AG04450 (cell line): ENCODE data around the gene ENKUR. TPM values are rescaled to one million over a fixed set of nuclear protein-coding genes. Genes with fewer than 3 reads are reported as not detected.

Source experiments
- CTCF ChIA-PET: fragments of 300-600, 350-600 bp; formaldehyde crosslinking; extraction: SDS; loops from one replicate; lab custom pipeline; 2022; ENCODE audit warnings: antibody characterized with exemption, inconsistent platforms; lab: Charles Lee
- POLR2A ChIA-PET: fragments of 350-600 bp; formaldehyde crosslinking; extraction: SDS; loops from one replicate; lab custom pipeline; 2021; ENCODE audit warnings: antibody characterized with exemption, inconsistent platforms; lab: Yijun Ruan, JAX
- DNase-seq: peaks from one replicate; pipeline ENCODE4 v3.0.0-alpha.2; 2011; ENCODE audit warnings: low read depth, low spot score
- H3K27ac ChIP-seq: one replicate; pipeline ENCODE4 v1.5.1; 2012; ENCODE audit warnings: low read depth, low read length, control low read depth
- H3K27me3 ChIP-seq: one replicate; pipeline ENCODE4 v1.6.0; 2012; ENCODE audit warnings: low read length; ENCODE audit not compliant: control insufficient read depth, insufficient read depth
- H3K4me3 ChIP-seq: 2 replicates; pipeline ENCODE4 v1.5.1; 2011; ENCODE audit warnings: mild to moderate bottlenecking, low read depth, low read length, control low read depth
- H3K9me3 ChIP-seq: 2 replicates; pipeline ENCODE4 v1.5.1; 2012; ENCODE audit warnings: low read length; ENCODE audit not compliant: control insufficient read depth, insufficient read depth
- CTCF ChIP-seq: IDR thresholded peaks from 2 replicates; pipeline ENCODE4 v1.5.1; 2011; ENCODE audit warnings: low read depth, low read length, control low read depth, inconsistent platforms
- polyA plus RNA-seq: library from polyadenylated mRNA; depleted of rRNA; stranded (reverse); fragments of >200 nt; gene quantifications from 2 replicates; pipeline ENCODE4 v1.2.3, GENCODE V29; 2011

The ENKUR gene
- polyA plus RNA-seq, 1 experiment, result 0.11 TPM

GRCh38 chr10:24968349-24968748 lies 47.6 kb downstream of the ENKUR start:
- CTCF ChIA-PET, result no interaction called here
- POLR2A ChIA-PET, result no interaction called here
- no peak for TF ChIP-seq CTCF
- no peaks in the 10 kb centered on the region for H3K9me3 ChIP-seq
- H3K27ac ChIP-seq, result no peak overlapping the region
- no peak for DNase-seq
- no peak overlapping the region for H3K4me3 ChIP-seq
- no peaks in the 10 kb centered on the region for H3K27me3 ChIP-seq

- Histone ChIP-seq H3K27ac (no peak overlapping the region), H3K9me3 (no peaks in the 10 kb centered on the region), H3K4me3 (no peak overlapping the region), H3K27me3 (no peaks in the 10 kb centered on the region)
- ChIA-PET CTCF (no interaction called here), POLR2A (no interaction called here)
- no peak for DNase-seq
- no peak for TF ChIP-seq CTCF
Observed at GRCh38 chr10:24966962-24967481, 48.9 kb downstream of the ENKUR start.

GRCh38 chr10:24965051-24965450 lies 50.9 kb downstream of the ENKUR start:
- no peak overlapping the region for H3K4me3 ChIP-seq
- POLR2A ChIA-PET, result no interaction called here
- CTCF ChIA-PET, result no interaction called here
- no peak for TF ChIP-seq CTCF
- DNase-seq, result no peak
- no peaks in the 10 kb centered on the region for H3K27me3 ChIP-seq
- no peak overlapping the region for H3K27ac ChIP-seq
- no peaks in the 10 kb centered on the region for H3K9me3 ChIP-seq

GRCh38 chr10:24963521-24964041 lies 52.4 kb downstream of the ENKUR start:
- POLR2A ChIA-PET, result no interaction called here
- Histone ChIP-seq H3K9me3 (no peaks in the 10 kb centered on the region), H3K27me3 (no peaks in the 10 kb centered on the region), H3K4me3 (no peak overlapping the region), H3K27ac (no peak overlapping the region)
- CTCF ChIA-PET, result interaction anchor here (0.6 kb wide), 1 partner anchor 346 kb away, joined by 3 read pairs; no protein-coding TSS in a partner anchor
- no peak for TF ChIP-seq CTCF
- DNase-seq, result no peak

GRCh38 chr10:24962995-24963394 lies 53.0 kb downstream of the ENKUR start:
- no peak for DNase-seq
- H3K9me3 ChIP-seq, result no peaks in the 10 kb centered on the region
- no peak overlapping the region for H3K4me3 ChIP-seq
- H3K27ac ChIP-seq, result no peak overlapping the region
- H3K27me3 ChIP-seq, result no peaks in the 10 kb centered on the region
- ChIA-PET CTCF (interaction anchor here (1.5 kb wide), 1 partner anchor 8 kb away, joined by 6 read pairs; no protein-coding TSS in a partner anchor), POLR2A (interaction anchor here (0.6 kb wide), 1 partner anchor 41 kb away, joined by 4 read pairs; no protein-coding TSS in a partner anchor)
- TF ChIP-seq CTCF, result no peak
